Activated CD8-positive, alpha-beta T cell treated with anti-CD3 and anti-CD28 coated beads for 36 hours (primary cell): Measurements from ENCODE around the gene YAF2. TPM values are rescaled to one million over a fixed set of nuclear protein-coding genes. Genes with fewer than 3 reads are reported as not detected.

Experiments used
- ATAC-seq: fragments of 200-7000 bp; cut with Tn5 transposase; one replicate; pipeline ENCODE4 v1.10.0; 2021; ENCODE audit warnings: mild to moderate bottlenecking, moderate library complexity
- CTCF ChIA-PET: fragments of 350-600 bp; sonication (Branson Sonifier 250); formaldehyde crosslinking; loops from one replicate; lab custom pipeline; 2021; ENCODE audit warnings: antibody characterized with exemption; lab: Charles Lee
- POLR2A ChIA-PET: fragments of 350-600 bp; sonication (Branson Sonifier 250); formaldehyde crosslinking; loops from one replicate; lab custom pipeline; 2021; ENCODE audit warnings: antibody characterized with exemption; lab: Charles Lee
- DNase-seq: peaks from one replicate; pipeline ENCODE4 v3.0.0-alpha.2; 2020
- H3K27ac Mint-ChIP-seq: one replicate; pipeline ENCODE4 v1.8.0; 2021; ENCODE audit warnings: mild to moderate bottlenecking, mixed read lengths
- H3K27me3 Mint-ChIP-seq: one replicate; pipeline ENCODE4 v1.8.0; 2021; ENCODE audit warnings: mixed read lengths
- H3K36me3 Mint-ChIP-seq: one replicate; pipeline ENCODE4 v1.8.0; 2021; ENCODE audit warnings: low read depth, mixed read lengths
- H3K4me1 Mint-ChIP-seq: one replicate; pipeline ENCODE4 v1.8.0; 2021; ENCODE audit warnings: low read depth, mixed read lengths
- H3K4me3 Mint-ChIP-seq: one replicate; pipeline ENCODE4 v1.8.0; 2021; ENCODE audit warnings: mild to moderate bottlenecking, moderate library complexity, mixed read lengths
- H3K9me3 Mint-ChIP-seq: one replicate; pipeline ENCODE4 v1.8.0; 2021; ENCODE audit warnings: mixed read lengths
- intact Hi-C: fragments of 100-400 bp; cut with micrococcal nuclease; formaldehyde crosslinking; loops from one replicate; pipeline ENCODE4 v1.10.0; 2022
- total RNA-seq, 2 experiments: library from RNA; stranded (reverse); gene quantifications; one replicate each; pipeline ENCODE4 v1.2.3, GENCODE V29; 2021
- TF ChIP-seq, protein P1 (sequence below): fragments of 200-600 bp; IDR thresholded peaks from one replicate; pipeline ENCODE4 v1.8.0; 2022; ENCODE audit warnings: antibody characterized with exemption, mild to moderate bottlenecking

YAF2 gene
- total RNA-seq, 2 experiments from 2014 or later, result 39.4 to 40.8 TPM

GRCh38 chr12:42201063-42201462 lies 37.0 kb downstream of the YAF2 start:
- intact Hi-C loops, result no loop called here
- TF ChIP-seq, protein P1, sequence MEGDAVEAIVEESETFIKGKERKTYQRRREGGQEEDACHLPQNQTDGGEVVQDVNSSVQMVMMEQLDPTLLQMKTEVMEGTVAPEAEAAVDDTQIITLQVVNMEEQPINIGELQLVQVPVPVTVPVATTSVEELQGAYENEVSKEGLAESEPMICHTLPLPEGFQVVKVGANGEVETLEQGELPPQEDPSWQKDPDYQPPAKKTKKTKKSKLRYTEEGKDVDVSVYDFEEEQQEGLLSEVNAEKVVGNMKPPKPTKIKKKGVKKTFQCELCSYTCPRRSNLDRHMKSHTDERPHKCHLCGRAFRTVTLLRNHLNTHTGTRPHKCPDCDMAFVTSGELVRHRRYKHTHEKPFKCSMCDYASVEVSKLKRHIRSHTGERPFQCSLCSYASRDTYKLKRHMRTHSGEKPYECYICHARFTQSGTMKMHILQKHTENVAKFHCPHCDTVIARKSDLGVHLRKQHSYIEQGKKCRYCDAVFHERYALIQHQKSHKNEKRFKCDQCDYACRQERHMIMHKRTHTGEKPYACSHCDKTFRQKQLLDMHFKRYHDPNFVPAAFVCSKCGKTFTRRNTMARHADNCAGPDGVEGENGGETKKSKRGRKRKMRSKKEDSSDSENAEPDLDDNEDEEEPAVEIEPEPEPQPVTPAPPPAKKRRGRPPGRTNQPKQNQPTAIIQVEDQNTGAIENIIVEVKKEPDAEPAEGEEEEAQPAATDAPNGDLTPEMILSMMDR, result no peak
- CTCF ChIA-PET, result interaction anchor here (1.3 kb wide), 1 partner anchor 103 kb away, joined by 4 read pairs; no protein-coding TSS in a partner anchor
- H3K27me3 Mint-ChIP-seq, result no peaks in the 10 kb centered on the region
- POLR2A ChIA-PET, result no interaction called here
- H3K36me3 Mint-ChIP-seq, result peaks cover 15% of the 10 kb centered on the region
- H3K4me3 Mint-ChIP-seq, result no peak overlapping the region
- DNase-seq, result no peak
- ATAC-seq, result no peak
- H3K9me3 Mint-ChIP-seq, result no peaks in the 10 kb centered on the region
- H3K4me1 Mint-ChIP-seq, result peaks cover 4% of the 10 kb centered on the region
- H3K27ac Mint-ChIP-seq, result no peak overlapping the region

DNA sequence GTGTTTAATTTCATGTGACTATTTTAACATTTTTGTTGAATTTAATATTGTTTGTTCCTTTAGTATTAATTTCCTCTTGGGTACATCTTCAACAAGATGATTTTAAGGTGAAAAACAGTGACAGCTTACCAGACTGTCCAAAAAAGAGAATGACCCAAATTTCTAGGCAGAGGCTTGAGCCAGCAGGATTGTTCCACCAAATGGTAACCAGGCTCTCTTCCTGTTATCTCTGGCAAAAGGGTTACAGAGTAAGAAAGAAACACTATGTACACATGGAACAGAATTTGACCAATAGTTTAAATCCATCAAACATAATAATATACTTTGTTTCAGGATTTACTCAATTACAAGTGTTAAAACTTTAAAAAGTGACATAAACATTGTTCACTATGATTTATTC lies 39.0 kb downstream of the YAF2 start:
- Mint-ChIP-seq H3K4me1 (peaks cover 7% of the 10 kb centered on the region), H3K27me3 (no peaks in the 10 kb centered on the region), H3K36me3 (peaks cover 15% of the 10 kb centered on the region), H3K27ac (no peak overlapping the region), H3K4me3 (no peak overlapping the region), H3K9me3 (no peaks in the 10 kb centered on the region)
- ChIA-PET CTCF (interaction anchor here (0.6 kb wide), 1 partner anchor 66 kb away, joined by 3 read pairs; no protein-coding TSS in a partner anchor), POLR2A (no interaction called here)
- intact Hi-C loops, result no loop called here
- TF ChIP-seq, protein P1, result no peak
- no peak for DNase-seq
- no peak for ATAC-seq

- Mint-ChIP-seq H3K4me1 (peaks cover 6% of the 10 kb centered on the region), H3K27ac (no peak overlapping the region), H3K36me3 (peaks cover 11% of the 10 kb centered on the region), H3K9me3 (no peaks in the 10 kb centered on the region), H3K27me3 (no peaks in the 10 kb centered on the region), H3K4me3 (no peak overlapping the region)
- intact Hi-C loops, result no loop called here
- ChIA-PET CTCF (interaction anchor here (0.7 to 1.3 kb wide), 3 partner anchors 12 to 29 kb away, joined by 3 read pairs; no protein-coding TSS in a partner anchor), POLR2A (no interaction called here)
- no peak for DNase-seq
- TF ChIP-seq, protein P1, result no peak
- no peak for ATAC-seq
Observed at GRCh38 chr12:42196723-42197603, 41.1 kb downstream of the YAF2 start.

DNA sequence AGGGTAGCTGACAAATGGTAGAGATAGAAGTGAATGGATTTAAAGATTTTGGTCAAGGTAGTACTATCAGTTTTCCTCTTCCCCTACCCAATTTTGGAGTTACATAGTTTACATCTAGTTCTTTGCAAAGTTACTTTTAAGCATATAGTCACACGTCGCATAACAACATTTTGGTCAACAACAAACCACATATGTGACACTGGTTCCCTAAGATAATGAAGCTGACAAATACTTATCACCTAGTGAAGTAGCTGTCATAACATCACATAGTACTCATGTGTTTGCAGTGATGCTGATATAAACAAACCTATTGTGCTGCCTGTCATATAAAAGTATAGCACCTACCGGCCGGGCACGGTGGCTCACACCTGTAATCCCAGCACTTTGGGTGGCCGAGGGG lies 45.4 kb downstream of the YAF2 start:
- Mint-ChIP-seq H3K4me3 (no peak overlapping the region), H3K9me3 (no peaks in the 10 kb centered on the region), H3K27me3 (no peaks in the 10 kb centered on the region), H3K36me3 (peaks cover 11% of the 10 kb centered on the region), H3K4me1 (peaks cover 8% of the 10 kb centered on the region), H3K27ac (peak overlapping the region; percentile 39)
- TF ChIP-seq, protein P1, result no peak
- CTCF ChIA-PET, result no interaction called here
- no peak for DNase-seq
- ATAC-seq, result no peak
- intact Hi-C loops, result no loop called here
- POLR2A ChIA-PET, result no interaction called here

DNA sequence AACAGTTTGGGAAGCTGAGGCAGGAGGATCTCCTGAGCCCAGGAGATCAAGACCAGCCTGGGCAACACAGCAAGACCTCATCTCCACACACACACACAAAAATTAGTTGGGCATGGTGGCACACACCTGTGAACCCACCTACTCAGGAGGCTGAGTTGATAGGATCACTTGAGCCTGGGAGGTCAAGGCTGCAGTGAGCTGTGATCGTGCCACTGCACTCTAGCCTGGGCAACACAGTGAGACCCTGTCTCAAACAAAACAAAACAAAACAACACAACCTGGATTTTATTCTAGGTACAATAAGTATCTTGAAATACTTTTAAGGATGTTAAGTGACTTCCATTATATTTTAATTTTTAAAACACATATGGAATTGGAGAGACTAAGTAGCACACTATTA lies 45.8 kb downstream of the YAF2 start:
- TF ChIP-seq, protein P1, result no peak
- Mint-ChIP-seq H3K4me1 (peaks cover 8% of the 10 kb centered on the region), H3K36me3 (peaks cover 9% of the 10 kb centered on the region), H3K27ac (no peak overlapping the region), H3K27me3 (no peaks in the 10 kb centered on the region), H3K9me3 (no peaks in the 10 kb centered on the region), H3K4me3 (no peak overlapping the region)
- intact Hi-C loops, result no loop called here
- ChIA-PET CTCF (no interaction called here), POLR2A (no interaction called here)
- no peak for ATAC-seq
- no peak for DNase-seq
